NT2/D1 (cell line): ENCODE results near the gene SEMA6B.

Experiments
- DNase-seq: peaks from one replicate; pipeline ENCODE4 v3.0.0-alpha.2; 2011; ENCODE audit warnings: low read depth, low spot score
- H3K27me3 ChIP-seq: 2 replicates; pipeline ENCODE4 v1.6.0; 2011; ENCODE audit warnings: mild to moderate bottlenecking; ENCODE audit not compliant: insufficient read length, insufficient read depth
- H3K36me3 ChIP-seq: 2 replicates; pipeline ENCODE4 v1.6.1; 2011; ENCODE audit warnings: mild to moderate bottlenecking, low read length, mixed read lengths; ENCODE audit not compliant: insufficient read depth, insufficient read length
- H3K4me1 ChIP-seq: 2 replicates; pipeline ENCODE4 v1.5.1; 2011; ENCODE audit not compliant: insufficient read depth, insufficient read length
- H3K4me3 ChIP-seq: 2 replicates; pipeline ENCODE4 v1.5.1; 2011; ENCODE audit warnings: low read depth; ENCODE audit not compliant: insufficient read length
- H3K9ac ChIP-seq: 2 replicates; pipeline ENCODE4 v1.6.0; 2011; ENCODE audit warnings: low read depth; ENCODE audit not compliant: insufficient read length
- H3K9me3 ChIP-seq: 2 replicates; pipeline ENCODE4 v1.5.1; 2011; ENCODE audit warnings: mild to moderate bottlenecking, low read length; ENCODE audit not compliant: insufficient read depth
- SUZ12 ChIP-seq: IDR thresholded peaks from 2 replicates; pipeline ENCODE4 v1.6.1; 2011; ENCODE audit not compliant: insufficient read length, insufficient read depth; ENCODE audit errors: extremely low read depth
- YY1 ChIP-seq: IDR thresholded peaks from 2 replicates; pipeline ENCODE4 v1.6.1; 2011; ENCODE audit not compliant: insufficient read length, insufficient read depth
- ZNF274 ChIP-seq: IDR thresholded peaks from 2 replicates; pipeline ENCODE4 v1.6.1; 2011; ENCODE audit warnings: mild to moderate bottlenecking, low read depth, low read length

The SEMA6B gene

GRCh38 chr19:4559569-4559968 lies at the start of gene SEMA6B:
Gene SEMA6B, minus strand, starts transcription at chr19:4559684. Its CDS starts 1,227 bp downstream, at chr19:4558457.
- Histone ChIP-seq H3K9ac (no peak within 1 kb of the TSS), H3K4me1 (peaks cover 12% of the 10 kb centered on the region), H3K27me3 (no peaks in the 10 kb centered on the region), H3K36me3 (peaks cover 9% of the 10 kb centered on the region), H3K9me3 (no peaks in the 10 kb centered on the region), H3K4me3 (no peak within 1 kb of the TSS)
- no peak for DNase-seq
- no peak for TF ChIP-seq SUZ12

GRCh38 chr19:4606921-4607678 lies 47.6 kb upstream of the SEMA6B start:
- H3K4me1 ChIP-seq: no peaks in the 10 kb centered on the region
- no peaks in the 10 kb centered on the region for H3K9me3 ChIP-seq
- DNase-seq: no peak
- peak overlapping the region; percentile 34 for H3K9ac ChIP-seq
- peaks cover 3% of the 10 kb centered on the region for H3K27me3 ChIP-seq
- TF ChIP-seq ZNF274: no peak
- TF ChIP-seq SUZ12: no peak
- no peak for TF ChIP-seq YY1
- H3K36me3 ChIP-seq: no peaks in the 10 kb centered on the region
- H3K4me3 ChIP-seq: no peak overlapping the region

GRCh38 chr19:4606181-4606580 lies 46.7 kb upstream of the SEMA6B start:
- TF ChIP-seq SUZ12 (no peak), ZNF274 (no peak), YY1 (no peak)
- peaks cover 5% of the 10 kb centered on the region for H3K27me3 ChIP-seq

GRCh38 chr19:4604912-4605311 lies 45.4 kb upstream of the SEMA6B start:
- no peak for DNase-seq
- Histone ChIP-seq H3K9me3 (no peaks in the 10 kb centered on the region), H3K36me3 (no peaks in the 10 kb centered on the region), H3K4me3 (no peak overlapping the region), H3K9ac (no peak overlapping the region), H3K27me3 (peaks cover 16% of the 10 kb centered on the region), H3K4me1 (no peaks in the 10 kb centered on the region)
- TF ChIP-seq SUZ12 (no peak), YY1 (no peak), ZNF274 (no peak)

More at GRCh38 chr19:4606181-4606580, 46.7 kb upstream of the SEMA6B start:
- H3K4me3 ChIP-seq: no peak overlapping the region
- no peak overlapping the region for H3K9ac ChIP-seq
- no peak for DNase-seq
- H3K4me1 ChIP-seq: no peaks in the 10 kb centered on the region
- no peaks in the 10 kb centered on the region for H3K36me3 ChIP-seq
- H3K9me3 ChIP-seq: no peaks in the 10 kb centered on the region

GRCh38 chr19:4602915-4603314 lies 43.4 kb upstream of the SEMA6B start:
- no peaks in the 10 kb centered on the region for H3K9me3 ChIP-seq
- H3K9ac ChIP-seq: no peak overlapping the region
- H3K4me1 ChIP-seq: no peaks in the 10 kb centered on the region
- TF ChIP-seq ZNF274 (no peak), SUZ12 (no peak), YY1 (no peak)
- no peak overlapping the region for H3K4me3 ChIP-seq
- peaks cover 25% of the 10 kb centered on the region for H3K27me3 ChIP-seq
- no peak for DNase-seq
- no peaks in the 10 kb centered on the region for H3K36me3 ChIP-seq

GRCh38 chr19:4602173-4602788 lies 42.8 kb upstream of the SEMA6B start:
- DNase-seq: no peak
- Histone ChIP-seq H3K27me3 (peaks cover 25% of the 10 kb centered on the region), H3K36me3 (no peaks in the 10 kb centered on the region), H3K4me3 (no peak overlapping the region), H3K4me1 (peaks cover 3% of the 10 kb centered on the region), H3K9ac (no peak overlapping the region), H3K9me3 (no peaks in the 10 kb centered on the region)
- no peak for TF ChIP-seq ZNF274
- TF ChIP-seq YY1: no peak
- no peak for TF ChIP-seq SUZ12

GRCh38 chr19:4600893-4601292 lies 41.4 kb upstream of the SEMA6B start:
- H3K27me3 ChIP-seq: peaks cover 25% of the 10 kb centered on the region
- H3K9ac ChIP-seq: no peak overlapping the region
- no peak overlapping the region for H3K4me3 ChIP-seq
- no peaks in the 10 kb centered on the region for H3K9me3 ChIP-seq
- TF ChIP-seq YY1: no peak
- TF ChIP-seq SUZ12: no peak
- no peak for TF ChIP-seq ZNF274
- no peak for DNase-seq
- no peaks in the 10 kb centered on the region for H3K36me3 ChIP-seq
- H3K4me1 ChIP-seq: peaks cover 6% of the 10 kb centered on the region
